ENCODE results near the gene PDK3. TPM values are rescaled to one million over a fixed set of nuclear protein-coding genes. Genes with fewer than 3 reads are reported as not detected.

The PDK3 gene
- polyA plus RNA-seq (2012; rRNA removed): 2.5 and 3.1 TPM in 2 replicates
- polyA plus RNA-seq (2012; cell fraction: cytosol; rRNA removed): 3.1 and 3.2 TPM in 2 replicates
- 0.85 and 1.6 TPM in 2 replicates for polyA plus RNA-seq (2012; cell fraction: nucleus; rRNA removed)

GRCh38 chrX:24464836-24465531 lies at the start of gene PDK3:
TSS of gene PDK3 (plus strand) at chrX:24465286. CDS start at chrX:24465456, 170 bp downstream.
- TF ChIP-seq REST (IDR thresholded peaks at IDR 0.05; ENCODE audit: low read depth, low read length) (no peak), NRF1 (IDR thresholded peaks at IDR 0.05; ENCODE audit: low read depth, low read length) (no peak), PBX3 (IDR thresholded peaks at IDR 0.05) (no peak), NFIC (IDR thresholded peaks at IDR 0.05; ENCODE audit: borderline replicate concordance) (peak; percentile 52), USF1 (IDR thresholded peaks at IDR 0.05; ENCODE audit: borderline replicate concordance, low read depth) (peak; percentile 53; the same call in 1 of the 2 replicates)
- peak within 1 kb of the TSS in 1 of 2 experiments; percentile 68; a peak in 1 of 4 replicates for H3K27ac ChIP-seq (ENCODE audit: low read depth in 2 of 2, low read length in 1 of 2)
- no peaks in the 10 kb centered on the region for H3K9me3 ChIP-seq
- H3F3A ChIP-seq (replicated peaks; ENCODE audit: insufficient read depth): no peaks in the 10 kb centered on the region
- no peaks in the 10 kb centered on the region for H3K36me3 ChIP-seq (replicated peaks in 1 of 2; ENCODE audit: control insufficient read depth in 1 of 2, insufficient read depth in 2 of 2, low read length in 1 of 2)
- peaks cover 0 to 5% of the 10 kb centered on the region in 2 experiments; a peak in 2 of 4 replicates for H3K4me1 ChIP-seq (ENCODE audit: control insufficient read depth in 1 of 2, insufficient read depth in 2 of 2, low read depth in 1 of 2, low read length in 1 of 2)
- H3K79me2 ChIP-seq (ENCODE audit: insufficient read depth): no peaks in the 10 kb centered on the region
- 66% methylated on average over 5 of the region's 83 CpGs for WGBS (ENCODE audit: low lambda C conversion rate)
- no peaks in the 10 kb centered on the region for H4K20me1 ChIP-seq (ENCODE audit: insufficient read depth)
- H3K9ac ChIP-seq: peak within 1 kb of the TSS; percentile 69
- no peaks in the 10 kb centered on the region for H3K9me2 ChIP-seq
- peak within 1 kb of the TSS; percentile 62 to 71 for H3K4me3 ChIP-seq (ENCODE audit: low read depth in 2 of 2, low read length in 1 of 2)
- H3K27me3 ChIP-seq (ENCODE audit: insufficient read depth): no peaks in the 10 kb centered on the region; the same call in 1 of the 2 replicates
- peak within 1 kb of the TSS; percentile 81 for H3K4me2 ChIP-seq
- ChIA-PET CTCF (no interaction called here), POLR2A (interaction anchor here (0.7 kb wide), 1 partner anchor 428 kb away, joined by 4 read pairs; no protein-coding TSS in a partner anchor)
- peak within 1 kb of the TSS; percentile 82 for H2AFZ ChIP-seq (ENCODE audit: low read depth)
- DNase-seq: peak; percentile 91

- Histone ChIP-seq H3K9me3 (no peaks in the 10 kb centered on the region), H3K79me2 (ENCODE audit: insufficient read depth) (no peaks in the 10 kb centered on the region), H3K36me3 (replicated peaks in 1 of 2; ENCODE audit: control insufficient read depth in 1 of 2, insufficient read depth in 2 of 2, low read length in 1 of 2) (no peaks in the 10 kb centered on the region), H3K9me2 (no peaks in the 10 kb centered on the region), H3K4me1 (ENCODE audit: control insufficient read depth in 1 of 2, insufficient read depth in 2 of 2, low read depth in 1 of 2, low read length in 1 of 2) (no peaks in the 10 kb centered on the region), H3K4me2 (no peak overlapping the region), H3K27me3 (ENCODE audit: insufficient read depth) (no peaks in the 10 kb centered on the region; the same call in 1 of the 2 replicates), H4K20me1 (ENCODE audit: insufficient read depth) (no peaks in the 10 kb centered on the region), H2AFZ (ENCODE audit: low read depth) (no peak overlapping the region), H3K4me3 (ENCODE audit: low read depth in 2 of 2, low read length in 1 of 2) (no peak overlapping the region), H3K9ac (no peak overlapping the region), H3K27ac (ENCODE audit: low read depth in 2 of 2, low read length in 1 of 2) (no peak overlapping the region), H3F3A (replicated peaks; ENCODE audit: insufficient read depth) (no peaks in the 10 kb centered on the region)
- POLR2A ChIA-PET: no interaction called here
- no peak for DNase-seq
- CTCF ChIA-PET: interaction anchor here (0.6 to 2.6 kb wide), 3 partner anchors 9 to 423 kb away, joined by 3 to 8 read pairs (median 4); no protein-coding TSS in a partner anchor
- WGBS (ENCODE audit: low lambda C conversion rate): 19% methylated on average over 3 of the region's 5 CpGs
- no peak for TF ChIP-seq YY1 (IDR thresholded peaks at IDR 0.05; ENCODE audit: low read depth)
- TF ChIP-seq MXI1 (IDR thresholded peaks at IDR 0.05; ENCODE audit: low read depth, low read length): no peak
- TF ChIP-seq GABPA (IDR thresholded peaks at IDR 0.05; ENCODE audit: low read depth): no peak
- no peak for TF ChIP-seq TCF12 (IDR thresholded peaks at IDR 0.05)
- TF ChIP-seq REST (IDR thresholded peaks at IDR 0.05; ENCODE audit: low read depth, low read length): no peak
- TF ChIP-seq TAF1 (IDR thresholded peaks at IDR 0.05; ENCODE audit: borderline replicate concordance, low read depth, low read length): no peak
- TF ChIP-seq RFX5 (IDR thresholded peaks at IDR 0.05; ENCODE audit: low read length): no peak
- no peak for TF ChIP-seq EZH2phosphoT487 (IDR thresholded peaks at IDR 0.05; ENCODE audit: borderline replicate concordance, low read depth)
- TF ChIP-seq JUND (IDR thresholded peaks at IDR 0.05): no peak
- TF ChIP-seq SIN3A (IDR thresholded peaks at IDR 0.05; ENCODE audit: borderline replicate concordance, low read depth, low read length): no peak
- no peak for TF ChIP-seq RCOR1 (IDR thresholded peaks at IDR 0.05; ENCODE audit: low read length)
Observed at GRCh38 chrX:24415921-24416320, 49.2 kb upstream of the PDK3 start.

Measured in SK-N-SH (cell line).